Kidney (tissue), 14 donors: ENCODE results near the gene GMPR2. TPM values are rescaled to one million over a fixed set of nuclear protein-coding genes. Genes with fewer than 3 reads are reported as not detected.

Source experiments
- DNase-seq, 5 donors: peaks; one replicate each; pipeline ENCODE4 v3.0.0-alpha.2; 2013 to 2020
- FAIRE-seq: peaks from 2 replicates; lab custom pipeline; 2012; peaks lifted over from hg19 to GRCh38; lab: Jason Lieb, UNC
- H3K27ac ChIP-seq, 2 donors: one replicate each; pipeline ENCODE4 v1.7.0; 2013; ENCODE audit warnings: low read depth in 2 of 2, low read length in 2 of 2, inconsistent platforms in 1 of 2
- H3K27me3 ChIP-seq: one replicate; pipeline ENCODE4 v1.7.1; 2013; ENCODE audit warnings: low read length, inconsistent platforms; ENCODE audit not compliant: control insufficient read depth, insufficient read depth
- H3K36me3 ChIP-seq, 3 donors: one replicate each; pipeline versions ENCODE4 v1.7.0 to v1.7.1; 2013; ENCODE audit warnings: low read length in 3 of 3, control low read depth in 1 of 3, inconsistent platforms in 1 of 3; ENCODE audit not compliant: insufficient read depth in 3 of 3, control insufficient read depth in 2 of 3
- H3K4me1 ChIP-seq, 3 donors: one replicate each; pipeline versions ENCODE4 v1.7.0 to v1.7.1; 2013; ENCODE audit warnings: low read length in 3 of 3, inconsistent platforms in 1 of 3, low read depth in 1 of 3; ENCODE audit not compliant: control insufficient read depth in 2 of 3, insufficient read depth in 2 of 3
- H3K4me3 ChIP-seq, 3 donors: one replicate each; pipeline versions ENCODE4 v1.7.0 to v1.8.1; 2013; ENCODE audit warnings: low read length in 3 of 3, control low read depth in 1 of 3, inconsistent platforms in 1 of 3
- H3K9ac ChIP-seq, 3 donors: one replicate each; pipeline versions ENCODE4 v1.7.0 to v1.7.1; 2013; ENCODE audit warnings: low read length in 3 of 3, control low read depth in 1 of 3, inconsistent platforms in 1 of 3
- H3K9me3 ChIP-seq, 3 donors: one replicate each; pipeline versions ENCODE4 v1.7.0 to v1.7.1; 2013; ENCODE audit warnings: low read length in 3 of 3, control low read depth in 1 of 3, inconsistent platforms in 1 of 3; ENCODE audit not compliant: control insufficient read depth in 2 of 3, insufficient read depth in 1 of 3
- intact Hi-C: fragments of 100-400 bp; cut with DNase I; formaldehyde crosslinking; loops from one replicate; pipeline ENCODE4 v1.11.1; 2022
- polyA plus RNA-seq: library from polyadenylated mRNA; stranded (reverse); fragments of 350-450 nt; fragmentation: Illumina TruSeq; extraction: RNeasy Lipid Tissue Mini Kit (QIAGEN cat#74804); gene quantifications from one replicate; pipeline ENCODE4 v1.2.3, GENCODE V29; 2014; ENCODE audit warnings: low read depth, low replicate concordance; ENCODE audit not compliant: insufficient read depth
- total RNA-seq: library from RNA; stranded (reverse); fragmentation: NEBNext Ultra II Directional; extraction: Animal tissue kit (Norgen Biotek cat#: 25700); gene quantifications from one replicate; pipeline ENCODE4 v1.2.1, GENCODE V29; 2021
- TF ChIP-seq, protein P1 (sequence below): IDR thresholded peaks from 3 replicates; pipeline ENCODE4 v1.5.1; 2012; ENCODE audit warnings: mild to moderate bottlenecking, moderate library complexity, borderline replicate concordance; ENCODE audit not compliant: insufficient read depth; ENCODE audit errors: extremely low read depth
- donor health status: control.
- donor health status: control.
- donor health status: control.
- donor health status: control.
- donor health status: control.
- donor health status: DM: yes; HTN: yes; CAD: no.
- donor health status: Normal renal cell carcinoma (clear cell type).

The GMPR2 gene
- total and polyA plus RNA-seq, 2 donors from 2014 or later = 75.0 to 92.5 TPM

DNA sequence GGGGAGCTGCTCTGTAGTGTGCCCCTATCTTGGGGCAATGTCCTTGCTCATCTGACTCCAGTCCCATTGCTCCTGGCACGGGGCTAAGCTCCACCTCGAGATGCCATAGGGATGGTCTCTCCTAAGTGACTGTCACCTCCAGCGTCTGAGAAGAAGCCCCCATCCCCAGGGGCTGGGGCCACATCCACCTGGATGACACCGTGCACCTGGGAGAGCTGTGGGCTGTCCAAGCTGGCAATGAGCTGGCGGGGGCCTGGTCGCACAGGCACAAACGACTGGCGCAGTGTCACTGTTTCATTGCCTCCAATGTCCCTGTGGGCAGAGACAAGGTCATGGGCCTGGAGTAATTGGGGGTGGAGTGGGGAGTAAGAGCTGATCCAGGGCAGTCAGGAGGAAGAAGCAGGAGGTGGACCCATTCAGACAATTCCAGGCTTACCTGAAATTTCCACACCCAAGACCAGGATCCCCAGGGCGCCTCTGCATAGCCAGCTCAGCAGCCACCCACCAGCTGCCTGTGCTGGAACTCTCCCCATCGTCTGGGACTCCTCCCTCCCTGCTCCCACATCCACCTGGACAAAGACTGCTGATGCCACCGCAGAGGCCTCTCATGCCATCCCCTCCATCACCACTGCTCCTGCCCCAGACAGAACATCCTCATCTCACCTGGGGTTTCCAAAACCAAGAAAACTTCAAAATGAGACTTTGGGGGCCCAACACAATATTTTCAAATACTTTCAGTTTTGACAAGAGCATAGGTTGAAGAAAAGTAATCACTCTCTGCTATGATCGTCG lies 16.7 kb downstream of the GMPR2 start:
- H3K4me1 ChIP-seq = no peaks in the 10 kb centered on the region
- TF ChIP-seq, protein P1, sequence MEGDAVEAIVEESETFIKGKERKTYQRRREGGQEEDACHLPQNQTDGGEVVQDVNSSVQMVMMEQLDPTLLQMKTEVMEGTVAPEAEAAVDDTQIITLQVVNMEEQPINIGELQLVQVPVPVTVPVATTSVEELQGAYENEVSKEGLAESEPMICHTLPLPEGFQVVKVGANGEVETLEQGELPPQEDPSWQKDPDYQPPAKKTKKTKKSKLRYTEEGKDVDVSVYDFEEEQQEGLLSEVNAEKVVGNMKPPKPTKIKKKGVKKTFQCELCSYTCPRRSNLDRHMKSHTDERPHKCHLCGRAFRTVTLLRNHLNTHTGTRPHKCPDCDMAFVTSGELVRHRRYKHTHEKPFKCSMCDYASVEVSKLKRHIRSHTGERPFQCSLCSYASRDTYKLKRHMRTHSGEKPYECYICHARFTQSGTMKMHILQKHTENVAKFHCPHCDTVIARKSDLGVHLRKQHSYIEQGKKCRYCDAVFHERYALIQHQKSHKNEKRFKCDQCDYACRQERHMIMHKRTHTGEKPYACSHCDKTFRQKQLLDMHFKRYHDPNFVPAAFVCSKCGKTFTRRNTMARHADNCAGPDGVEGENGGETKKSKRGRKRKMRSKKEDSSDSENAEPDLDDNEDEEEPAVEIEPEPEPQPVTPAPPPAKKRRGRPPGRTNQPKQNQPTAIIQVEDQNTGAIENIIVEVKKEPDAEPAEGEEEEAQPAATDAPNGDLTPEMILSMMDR = no peak
- H3K9ac ChIP-seq = no peak overlapping the region
- FAIRE-seq (no peak), DNase-seq (no peak)
- H3K9me3 ChIP-seq = no peaks in the 10 kb centered on the region
- no peak overlapping the region for H3K4me3 ChIP-seq
- intact Hi-C loops = loop anchor here (10.0 kb wide), 1 partner anchor 55 kb away; the partner anchor contains the start of gene CIDEB
- H3K27me3 ChIP-seq = no peaks in the 10 kb centered on the region
- H3K27ac ChIP-seq = no peak overlapping the region
- no peaks in the 10 kb centered on the region for H3K36me3 ChIP-seq

DNA sequence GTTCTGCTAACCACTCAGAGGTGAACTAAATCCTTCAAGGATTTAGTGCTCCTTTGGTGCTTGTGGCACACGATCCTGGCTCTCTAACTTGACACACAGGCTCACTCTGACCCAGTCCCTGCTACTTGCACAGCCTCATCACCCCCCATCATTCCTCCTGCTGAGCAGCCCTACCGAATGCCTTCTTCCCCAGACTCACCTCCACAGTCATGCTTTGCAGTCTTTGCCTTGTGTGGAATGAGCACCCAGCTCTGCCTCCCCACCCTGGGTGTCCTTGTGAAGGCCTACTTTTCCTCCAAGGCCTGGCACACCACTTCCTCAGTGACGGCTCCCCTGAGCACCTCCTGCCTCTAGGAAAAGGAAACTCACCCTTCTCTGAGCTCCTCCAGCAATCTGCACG lies 17.6 kb downstream of the GMPR2 start:
- Histone ChIP-seq H3K4me1 (no peaks in the 10 kb centered on the region), H3K9me3 (no peaks in the 10 kb centered on the region), H3K27me3 (no peaks in the 10 kb centered on the region), H3K36me3 (peaks cover 0 to 7% (median 2%) of the 10 kb centered on the region in 3 donors), H3K4me3 (no peak overlapping the region), H3K9ac (no peak overlapping the region), H3K27ac (no peak overlapping the region)
- DNase-seq = no peak
- no peak for FAIRE-seq
- intact Hi-C loops = loop anchor here (10.0 kb wide), 1 partner anchor 54 kb away; the partner anchor contains the start of gene CIDEB
- TF ChIP-seq, protein P1 = no peak

DNA sequence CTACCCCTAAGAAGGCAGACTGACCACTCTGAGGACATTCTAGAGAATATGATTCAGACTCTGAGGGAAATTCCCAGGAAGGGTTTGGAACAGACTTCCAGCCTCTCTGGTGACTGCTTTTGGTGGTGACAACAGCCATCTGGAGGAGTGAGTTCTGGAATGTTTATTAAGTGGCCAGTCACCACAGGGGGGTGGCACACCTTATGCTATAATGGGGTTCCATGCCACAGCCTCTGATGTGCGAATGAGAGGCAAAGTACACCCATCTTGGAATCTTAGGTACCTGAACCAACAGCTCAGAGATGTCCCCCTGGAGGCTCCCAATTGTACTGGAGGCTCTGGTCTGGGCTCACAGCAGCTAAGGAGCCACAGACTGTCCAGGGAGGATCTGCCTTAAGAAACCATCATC lies 19.2 kb downstream of the GMPR2 start:
- Histone ChIP-seq H3K36me3 (peaks cover 0 to 7% (median 2%) of the 10 kb centered on the region in 3 donors), H3K9me3 (no peaks in the 10 kb centered on the region), H3K27ac (no peak overlapping the region), H3K27me3 (no peaks in the 10 kb centered on the region), H3K9ac (no peak overlapping the region), H3K4me3 (no peak overlapping the region), H3K4me1 (no peaks in the 10 kb centered on the region)
- no peak for FAIRE-seq
- TF ChIP-seq, protein P1 = no peak
- no peak for DNase-seq
- intact Hi-C loops = loop anchor here (10.0 kb wide), 1 partner anchor 53 kb away; the partner anchor contains the start of gene CIDEB
